Testis (tissue), 2 donors: ENCODE results near the gene VGLL4.

ENCODE experiments used
- CTCF ChIP-seq, 3 experiments: fragments of 450-650 bp in 2 of 3; fragments of 200-600 bp in 1 of 3; sonication (generic) in 1 of 3; IDR thresholded peaks; one replicate each; pipeline ENCODE4 v1.5.1; 2016 to 2019; ENCODE audit warnings: antibody characterized with exemption in 3 of 3, mild to moderate bottlenecking in 2 of 3, moderate library complexity in 1 of 3
- POLR2A ChIP-seq: fragments of 450-650 bp; IDR thresholded peaks from one replicate; pipeline ENCODE4 v1.6.1; 2017; ENCODE audit warnings: antibody characterized with exemption, mild to moderate bottlenecking, moderate library complexity

- TF ChIP-seq CTCF (IDR thresholded peaks at IDR 0.05) (no peak), POLR2A (no peak)
Measured at GRCh38 chr3:11551036-11551435, 92.7 kb downstream of the VGLL4 start.
